Measurements from ENCODE around the gene ACTR2. TPM values are rescaled to one million over a fixed set of nuclear protein-coding genes. Genes with fewer than 3 reads are reported as not detected.
"Not testable (repeated sequence)": the region's sequence is repeated elsewhere in the genome, so short reads cannot be mapped to it uniquely, and the experiment has no call there.

Gene ACTR2
- total and polyA plus RNA-seq, 7 experiments from 2014 or later: 180 to 435 (median 255) TPM

DNA sequence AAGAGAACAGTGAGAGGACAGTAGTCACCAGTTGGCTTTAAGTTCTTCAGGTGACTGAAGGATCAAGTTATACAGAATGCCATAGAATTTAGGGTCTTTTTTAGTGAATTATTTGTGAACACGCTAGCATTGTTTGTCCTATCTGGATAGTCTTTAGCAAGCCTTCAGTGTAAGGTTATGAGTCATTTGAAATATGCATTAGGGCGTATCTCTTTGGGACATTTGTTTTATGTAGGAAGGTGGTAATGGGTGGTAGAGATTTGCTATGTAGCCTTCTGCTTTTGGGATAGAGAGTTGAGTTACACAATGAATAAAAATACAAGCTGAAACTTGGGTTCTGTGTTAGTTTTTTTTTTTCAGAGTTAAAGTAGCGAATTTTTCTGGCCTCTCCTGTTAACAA, 13.0 kb downstream of the ACTR2 start:
- peaks cover 0 to 21% (median 13%) of the 10 kb centered on the region in 3 experiments for H3K36me3 ChIP-seq (ENCODE audit: control insufficient read depth in 2 of 3, insufficient read depth in 3 of 3, low read length in 3 of 3)
- H3K4me1 ChIP-seq (ENCODE audit: control insufficient read depth in 2 of 2, insufficient read depth in 2 of 2, low read length in 2 of 2): peaks cover 6 to 35% of the 10 kb centered on the region in 2 donors
- no peak overlapping the region for H3K4me3 ChIP-seq (ENCODE audit: low read length)
- CTCF ChIA-PET: no interaction called here
- intact Hi-C loops (cut with micrococcal nuclease): loop anchor here (1.0 to 2.0 kb wide), 2 partner anchors 8 to 14 kb away; partner anchors contain the start of gene ACTR2 (in 1 of the 2)
- Mint-ChIP-seq H3K27me3 (no peaks in the 10 kb centered on the region), H3K4me1 (peaks cover 23 to 73% (median 62%) of the 10 kb centered on the region in 7 donors), H3K4me3 (peak overlapping the region in 3 of 10 donors; percentile 7 to 39 (median 23)), H3K9me3 (no peaks in the 10 kb centered on the region), H3K27ac (no peak overlapping the region), H3K36me3 (peaks cover 4 to 24% (median 16%) of the 10 kb centered on the region in 5 donors)
- ATAC-seq (no peak), DNase-seq (no peak)
- no peak overlapping the region for H3K27ac ChIP-seq (ENCODE audit: low read depth, low read length)
- POLR2A ChIA-PET: no interaction called here
- H3K27me3 ChIP-seq (ENCODE audit: control insufficient read depth in 2 of 2, insufficient read depth in 2 of 2, low read length in 2 of 2): no peaks in the 10 kb centered on the region
- no peaks in the 10 kb centered on the region for H3K9me3 ChIP-seq (ENCODE audit: control insufficient read depth in 2 of 3, low read length in 3 of 3)

DNA sequence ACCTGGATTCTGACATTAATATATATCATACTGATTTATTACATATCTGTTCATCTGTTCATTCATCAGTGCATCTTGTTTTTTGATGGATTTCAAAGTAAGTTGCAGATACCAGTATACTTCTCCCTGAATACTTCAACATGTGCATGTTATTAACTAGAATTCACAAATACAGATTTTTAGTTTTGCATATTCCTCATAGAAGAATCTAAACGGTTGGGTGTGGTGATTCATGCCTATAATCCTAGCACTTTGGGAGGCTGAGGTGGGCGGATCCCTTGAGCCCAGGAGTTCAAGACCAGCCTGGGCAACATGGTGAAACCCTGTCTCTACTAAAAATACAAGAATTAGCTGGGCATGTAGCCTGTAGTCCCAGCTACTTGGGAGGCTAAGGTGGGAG, 16.8 kb downstream of the ACTR2 start:
- H3K4me1 Mint-ChIP-seq: peaks cover 23 to 73% (median 61%) of the 10 kb centered on the region in 7 donors
- intact Hi-C loops (cut with micrococcal nuclease); DNase-seq; H3K9me3 ChIP-seq (ENCODE audit: control insufficient read depth in 2 of 3, low read length in 3 of 3); H3K27ac Mint-ChIP-seq; H3K27me3 Mint-ChIP-seq; POLR2A ChIA-PET; H3K9me3 Mint-ChIP-seq; ATAC-seq; H3K27ac ChIP-seq (ENCODE audit: low read depth, low read length); H3K27me3 ChIP-seq (ENCODE audit: control insufficient read depth in 2 of 2, insufficient read depth in 2 of 2, low read length in 2 of 2); H3K4me3 ChIP-seq (ENCODE audit: low read length); H3K4me3 Mint-ChIP-seq: not testable (repeated sequence)
- CTCF ChIA-PET: interaction anchor here (0.6 kb wide), 1 partner anchor 12 kb away, joined by 4 read pairs; no protein-coding TSS in a partner anchor
- H3K36me3 Mint-ChIP-seq: peaks cover 9 to 34% (median 25%) of the 10 kb centered on the region in 5 donors
- peaks cover 0 to 29% (median 27%) of the 10 kb centered on the region in 3 experiments for H3K36me3 ChIP-seq (ENCODE audit: control insufficient read depth in 2 of 3, insufficient read depth in 3 of 3, low read length in 3 of 3)
- H3K4me1 ChIP-seq (ENCODE audit: control insufficient read depth in 2 of 2, insufficient read depth in 2 of 2, low read length in 2 of 2): peaks cover 6 to 21% of the 10 kb centered on the region in 2 donors

DNA sequence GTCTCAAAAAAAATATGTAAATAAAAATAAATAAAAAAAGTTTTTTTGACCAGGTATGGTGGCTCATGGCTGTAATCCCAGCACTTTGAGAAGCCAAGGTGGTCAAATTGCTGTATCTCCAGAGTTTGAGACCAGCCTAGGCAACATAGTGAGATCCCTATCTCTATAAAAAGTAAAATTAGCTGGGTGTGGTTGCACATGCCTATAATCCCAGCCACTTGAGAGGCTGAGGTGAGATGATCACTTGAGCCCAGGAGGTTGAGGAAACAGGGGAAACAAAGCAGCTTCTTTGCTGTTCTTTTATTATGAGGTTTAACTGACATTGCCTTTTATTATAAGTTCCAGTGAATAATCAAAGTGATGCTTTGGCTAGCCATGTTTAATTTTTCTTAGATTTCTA, 25.0 kb downstream of the ACTR2 start:
- CTCF ChIA-PET: interaction anchor here (0.6 kb wide), 1 partner anchor 99 kb away, joined by 3 read pairs; no protein-coding TSS in a partner anchor
- Histone ChIP-seq H3K9me3 (ENCODE audit: control insufficient read depth in 2 of 3, low read length in 3 of 3) (no peaks in the 10 kb centered on the region), H3K4me1 (ENCODE audit: control insufficient read depth in 2 of 2, insufficient read depth in 2 of 2, low read length in 2 of 2) (no peaks in the 10 kb centered on the region), H3K4me3 (ENCODE audit: low read length) (no peak overlapping the region), H3K36me3 (ENCODE audit: control insufficient read depth in 2 of 3, insufficient read depth in 3 of 3, low read length in 3 of 3) (peaks cover 4 to 24% (median 12%) of the 10 kb centered on the region in 3 experiments), H3K27ac (ENCODE audit: low read depth, low read length) (no peak overlapping the region), H3K27me3 (ENCODE audit: control insufficient read depth in 2 of 2, insufficient read depth in 2 of 2, low read length in 2 of 2) (no peaks in the 10 kb centered on the region)
- no peaks in the 10 kb centered on the region for H3K9me3 Mint-ChIP-seq
- no peak overlapping the region for H3K4me3 Mint-ChIP-seq
- no peaks in the 10 kb centered on the region for H3K27me3 Mint-ChIP-seq
- ATAC-seq (no peak), DNase-seq (no peak)
- peaks cover 19 to 32% (median 23%) of the 10 kb centered on the region in 7 donors for H3K4me1 Mint-ChIP-seq
- H3K36me3 Mint-ChIP-seq: peaks cover 6 to 29% (median 16%) of the 10 kb centered on the region in 5 donors
- peak overlapping the region in 1 of 9 donors; percentile 48 for H3K27ac Mint-ChIP-seq
- POLR2A ChIA-PET: no interaction called here
- intact Hi-C loops (cut with micrococcal nuclease): no loop called here

GRCh38 chr2:65255356-65255755, 27.7 kb downstream of the ACTR2 start:
- intact Hi-C loops (cut with micrococcal nuclease): no loop called here
- H3K4me1 ChIP-seq (ENCODE audit: control insufficient read depth in 2 of 2, insufficient read depth in 2 of 2, low read length in 2 of 2): no peaks in the 10 kb centered on the region
- H3K4me3 Mint-ChIP-seq: no peak overlapping the region
- H3K4me1 Mint-ChIP-seq: peaks cover 13 to 28% (median 21%) of the 10 kb centered on the region in 7 donors
- no peaks in the 10 kb centered on the region for H3K27me3 ChIP-seq (ENCODE audit: control insufficient read depth in 2 of 2, insufficient read depth in 2 of 2, low read length in 2 of 2)
- peaks cover 4 to 43% (median 12%) of the 10 kb centered on the region in 3 experiments for H3K36me3 ChIP-seq (ENCODE audit: control insufficient read depth in 2 of 3, insufficient read depth in 3 of 3, low read length in 3 of 3)
- ChIA-PET POLR2A (no interaction called here), CTCF (no interaction called here)
- peak overlapping the region in 2 of 9 donors; percentile 19 to 20 for H3K27ac Mint-ChIP-seq
- ATAC-seq: no peak
- H3K9me3 ChIP-seq (ENCODE audit: control insufficient read depth in 2 of 3, low read length in 3 of 3): no peaks in the 10 kb centered on the region
- no peaks in the 10 kb centered on the region for H3K9me3 Mint-ChIP-seq
- no peak for DNase-seq
- no peak overlapping the region for H3K4me3 ChIP-seq (ENCODE audit: low read length)
- H3K27me3 Mint-ChIP-seq: no peaks in the 10 kb centered on the region
- H3K36me3 Mint-ChIP-seq: peaks cover 3 to 24% (median 13%) of the 10 kb centered on the region in 5 donors
- H3K27ac ChIP-seq (ENCODE audit: low read depth, low read length): no peak overlapping the region

- no peaks in the 10 kb centered on the region for H3K4me1 ChIP-seq (ENCODE audit: control insufficient read depth in 2 of 2, insufficient read depth in 2 of 2, low read length in 2 of 2)
- peak overlapping the region in 1 of 9 donors; percentile 19 for H3K27ac Mint-ChIP-seq
- no peaks in the 10 kb centered on the region for H3K27me3 ChIP-seq (ENCODE audit: control insufficient read depth in 2 of 2, insufficient read depth in 2 of 2, low read length in 2 of 2)
- peaks cover 0 to 24% (median 8%) of the 10 kb centered on the region in 5 donors for H3K36me3 Mint-ChIP-seq
- POLR2A ChIA-PET: no interaction called here
- intact Hi-C loops (cut with micrococcal nuclease): loop anchor here in 1 of 2 donors (2.0 kb wide), 1 partner anchor 297 kb away; no protein-coding TSS in a partner anchor
- no peaks in the 10 kb centered on the region for H3K9me3 ChIP-seq (ENCODE audit: control insufficient read depth in 2 of 3, low read length in 3 of 3)
- no peak overlapping the region for H3K4me3 ChIP-seq (ENCODE audit: low read length)
- DNase-seq (no peak), ATAC-seq (no peak)
- H3K9me3 Mint-ChIP-seq: no peaks in the 10 kb centered on the region
- H3K27ac ChIP-seq (ENCODE audit: low read depth, low read length): no peak overlapping the region
- CTCF ChIA-PET: interaction anchor here (0.7 kb wide), 1 partner anchor 235 kb away, joined by 3 read pairs; no protein-coding TSS in a partner anchor
- no peaks in the 10 kb centered on the region for H3K27me3 Mint-ChIP-seq
- peaks cover 4 to 46% (median 12%) of the 10 kb centered on the region in 3 experiments for H3K36me3 ChIP-seq (ENCODE audit: control insufficient read depth in 2 of 3, insufficient read depth in 3 of 3, low read length in 3 of 3)
- peaks cover 13 to 25% (median 20%) of the 10 kb centered on the region in 7 donors for H3K4me1 Mint-ChIP-seq
- H3K4me3 Mint-ChIP-seq: no peak overlapping the region
Measured at GRCh38 chr2:65256054-65256453, 28.4 kb downstream of the ACTR2 start.

DNA sequence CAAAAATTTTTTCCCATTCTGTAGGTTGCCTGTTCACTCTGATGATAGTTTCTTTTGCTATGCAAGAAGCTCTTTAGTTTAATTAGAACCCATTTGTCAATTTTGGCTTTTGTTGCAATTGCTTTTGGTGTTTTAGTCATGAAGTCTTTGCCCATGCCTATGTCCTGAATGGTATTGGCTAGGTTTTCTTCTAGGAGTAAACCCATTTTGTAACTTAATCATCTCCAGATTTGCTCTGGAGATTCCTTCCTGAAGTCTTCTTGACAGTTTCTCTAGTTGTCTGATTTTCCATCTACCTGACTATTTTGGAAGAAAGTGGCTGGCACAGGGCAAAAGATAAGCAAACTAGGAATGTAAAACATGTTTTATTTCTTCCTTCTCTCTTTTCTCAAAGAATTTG, 30.2 kb downstream of the ACTR2 start:
- peaks cover 9 to 21% (median 15%) of the 10 kb centered on the region in 7 donors for H3K4me1 Mint-ChIP-seq
- ATAC-seq: not testable (repeated sequence)

More for the DNA sequence above, 30.2 kb downstream of the ACTR2 start:
- H3K36me3 ChIP-seq (ENCODE audit: control insufficient read depth in 2 of 3, insufficient read depth in 3 of 3, low read length in 3 of 3): peaks cover 4 to 48% (median 7%) of the 10 kb centered on the region in 3 experiments
- H3K4me1 ChIP-seq (ENCODE audit: control insufficient read depth in 2 of 2, insufficient read depth in 2 of 2, low read length in 2 of 2); H3K4me3 ChIP-seq (ENCODE audit: low read length); H3K27me3 ChIP-seq (ENCODE audit: control insufficient read depth in 2 of 2, insufficient read depth in 2 of 2, low read length in 2 of 2); H3K27ac ChIP-seq (ENCODE audit: low read depth, low read length); DNase-seq; CTCF ChIA-PET; H3K9me3 ChIP-seq (ENCODE audit: control insufficient read depth in 2 of 3, low read length in 3 of 3); H3K4me3 Mint-ChIP-seq; H3K9me3 Mint-ChIP-seq; H3K27me3 Mint-ChIP-seq; POLR2A ChIA-PET: not testable (repeated sequence)
- Mint-ChIP-seq H3K36me3 (peaks cover 0 to 24% (median 6%) of the 10 kb centered on the region in 5 donors), H3K27ac (peak overlapping the region in 7 of 9 donors; percentile 4 to 52 (median 33))
- intact Hi-C loops (cut with micrococcal nuclease): loop anchor here in 1 of 2 donors (2.0 kb wide), 1 partner anchor 295 kb away; no protein-coding TSS in a partner anchor
